CD4-positive, alpha-beta T cell (primary cell): ENCODE results near the gene DAPK1. TPM values are rescaled to one million over a fixed set of nuclear protein-coding genes. Genes with fewer than 3 reads are reported as not detected.

Experiments
- ATAC-seq: fragments of 200-7000 bp; cut with Tn5 transposase; one replicate; pipeline ENCODE4 v1.10.0; 2022; ENCODE audit warnings: mild to moderate bottlenecking; ENCODE audit not compliant: poor library complexity
- CTCF ChIA-PET: fragments of 350-600 bp; sonication (Branson Sonifier 250); formaldehyde crosslinking; loops from one replicate; lab custom pipeline; 2021; ENCODE audit warnings: antibody characterized with exemption, inconsistent platforms; lab: Charles Lee
- POLR2A ChIA-PET: fragments of 350-600 bp; sonication (Branson Sonifier 250); formaldehyde crosslinking; loops from one replicate; lab custom pipeline; 2021; ENCODE audit warnings: antibody characterized with exemption, inconsistent platforms; lab: Charles Lee
- DNase-seq, 14 experiments: peaks; one replicate each; pipeline ENCODE4 v3.0.0-alpha.2; 2013 to 2020; ENCODE audit warnings: mixed read lengths in 2 of 14
- H3K27ac ChIP-seq, 2 donors: one replicate each; pipeline versions ENCODE4 v1.5.1 to v1.7.0; 2013; ENCODE audit warnings: low read length in 2 of 2, low read depth in 1 of 2, mild to moderate bottlenecking in 1 of 2
- H3K27me3 ChIP-seq, 2 experiments: 1 replicate in 1 of 2; 2 replicates in 1 of 2; pipeline versions ENCODE4 v1.6.1 to v1.7.0; 2013; ENCODE audit warnings: low read length in 2 of 2, control low read depth in 1 of 2, mild to moderate bottlenecking in 1 of 2, moderate library complexity in 1 of 2; ENCODE audit not compliant: insufficient read depth in 2 of 2, control insufficient read depth in 1 of 2
- H3K36me3 ChIP-seq: one replicate; pipeline ENCODE4 v1.6.1; 2013; ENCODE audit warnings: low read length, control low read depth; ENCODE audit not compliant: insufficient read depth
- H3K4me1 ChIP-seq: one replicate; pipeline ENCODE4 v1.6.1; 2013; ENCODE audit warnings: low read length, control low read depth; ENCODE audit not compliant: insufficient read depth
- H3K4me3 ChIP-seq: one replicate; pipeline ENCODE4 v1.5.1; 2013; ENCODE audit warnings: mild to moderate bottlenecking, low read length, moderate library complexity
- H3K9me3 ChIP-seq, 2 experiments: 1 replicate in 1 of 2; 2 replicates in 1 of 2; pipeline versions ENCODE4 v1.6.1 to v1.7.0; 2013; ENCODE audit warnings: low read length in 2 of 2, mild to moderate bottlenecking in 2 of 2, control low read depth in 1 of 2, moderate library complexity in 1 of 2; ENCODE audit not compliant: control insufficient read depth in 1 of 2, insufficient read depth in 1 of 2
- H3K27ac Mint-ChIP-seq: one replicate; pipeline ENCODE4 v1.8.0; 2020; ENCODE audit warnings: mixed read lengths
- H3K27me3 Mint-ChIP-seq: one replicate; pipeline ENCODE4 v1.8.0; 2021; ENCODE audit warnings: mixed read lengths
- H3K36me3 Mint-ChIP-seq: one replicate; pipeline ENCODE4 v1.8.0; 2021; ENCODE audit warnings: low read depth, mixed read lengths
- H3K4me1 Mint-ChIP-seq: one replicate; pipeline ENCODE4 v1.8.0; 2021; ENCODE audit warnings: low read depth, mixed read lengths
- H3K4me3 Mint-ChIP-seq: one replicate; pipeline ENCODE4 v1.8.0; 2020; ENCODE audit warnings: mild to moderate bottlenecking, mixed read lengths
- H3K9me3 Mint-ChIP-seq: one replicate; pipeline ENCODE4 v1.8.0; 2020; ENCODE audit warnings: mixed read lengths
- CTCF ChIP-seq: fragments of 200-600 bp; IDR thresholded peaks from one replicate; pipeline ENCODE4 v1.8.0; 2022; ENCODE audit warnings: antibody characterized with exemption, mild to moderate bottlenecking
- intact Hi-C, 2 experiments: fragments of 100-400 bp; cut with DNase I in 1 of 2; cut with micrococcal nuclease in 1 of 2; formaldehyde crosslinking; loops; one replicate each; pipeline versions ENCODE4 v1.15.1 to v1.9.0; 2023 to 2025; cut with DNase I, micrococcal nuclease
- total RNA-seq, 174 experiments: library from RNA in 2 of 174; stranded (reverse) in 2 of 174; gene quantifications; one replicate each; pipeline ENCODE4 v1.2.3 and lab custom pipeline; 2021 to 2026

The DAPK1 gene
- total RNA-seq, 2 experiments from 2014 or later = 2.7 TPM

DNA sequence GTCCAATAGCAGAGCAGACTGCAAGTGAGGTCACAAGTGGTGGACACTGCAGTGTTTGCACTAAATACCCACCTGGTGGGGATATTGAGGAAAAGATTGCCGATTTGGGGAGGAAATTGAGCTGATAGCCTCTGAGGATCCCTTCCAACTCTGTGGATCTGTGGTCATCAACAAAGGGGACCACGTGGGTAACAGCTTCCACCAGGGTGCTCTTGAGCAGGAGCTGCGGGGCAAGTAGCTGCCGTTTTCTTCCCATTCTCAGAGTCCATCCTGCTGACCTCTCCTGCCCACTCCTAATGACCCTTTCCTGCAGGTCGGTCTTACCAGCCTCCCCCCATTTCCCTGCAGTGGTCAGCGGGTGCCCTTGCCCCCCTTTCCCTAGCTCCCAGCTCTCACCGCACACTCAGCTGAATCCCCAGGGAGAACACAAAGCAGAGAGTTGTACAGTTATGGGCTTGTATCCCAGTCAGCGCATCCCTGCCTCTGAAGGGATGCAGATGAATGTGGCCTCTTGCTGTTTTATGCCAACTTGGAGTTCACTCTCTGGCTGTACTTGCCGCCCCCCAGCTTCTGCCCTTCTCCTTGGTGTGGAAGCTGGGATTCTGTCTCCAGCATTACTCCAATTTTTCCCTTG lies 18.0 kb downstream of the DAPK1 start:
- Histone ChIP-seq H3K27me3 (no peaks in the 10 kb centered on the region), H3K9me3 (peaks cover 0 to 6% of the 10 kb centered on the region in 2 experiments), H3K4me3 (no peak overlapping the region), H3K36me3 (no peaks in the 10 kb centered on the region), H3K27ac (no peak overlapping the region), H3K4me1 (peaks cover 5% of the 10 kb centered on the region)
- intact Hi-C loops = no loop called here
- peaks cover 3% of the 10 kb centered on the region for H3K27me3 Mint-ChIP-seq
- CTCF ChIA-PET = no interaction called here
- no peak overlapping the region for H3K27ac Mint-ChIP-seq
- ATAC-seq (no peak), DNase-seq (no peak)
- no peaks in the 10 kb centered on the region for H3K9me3 Mint-ChIP-seq
- POLR2A ChIA-PET = no interaction called here
- no peak for TF ChIP-seq CTCF
- H3K4me1 Mint-ChIP-seq = peaks cover 8% of the 10 kb centered on the region
- no peaks in the 10 kb centered on the region for H3K36me3 Mint-ChIP-seq
- H3K4me3 Mint-ChIP-seq = no peak overlapping the region

DNA sequence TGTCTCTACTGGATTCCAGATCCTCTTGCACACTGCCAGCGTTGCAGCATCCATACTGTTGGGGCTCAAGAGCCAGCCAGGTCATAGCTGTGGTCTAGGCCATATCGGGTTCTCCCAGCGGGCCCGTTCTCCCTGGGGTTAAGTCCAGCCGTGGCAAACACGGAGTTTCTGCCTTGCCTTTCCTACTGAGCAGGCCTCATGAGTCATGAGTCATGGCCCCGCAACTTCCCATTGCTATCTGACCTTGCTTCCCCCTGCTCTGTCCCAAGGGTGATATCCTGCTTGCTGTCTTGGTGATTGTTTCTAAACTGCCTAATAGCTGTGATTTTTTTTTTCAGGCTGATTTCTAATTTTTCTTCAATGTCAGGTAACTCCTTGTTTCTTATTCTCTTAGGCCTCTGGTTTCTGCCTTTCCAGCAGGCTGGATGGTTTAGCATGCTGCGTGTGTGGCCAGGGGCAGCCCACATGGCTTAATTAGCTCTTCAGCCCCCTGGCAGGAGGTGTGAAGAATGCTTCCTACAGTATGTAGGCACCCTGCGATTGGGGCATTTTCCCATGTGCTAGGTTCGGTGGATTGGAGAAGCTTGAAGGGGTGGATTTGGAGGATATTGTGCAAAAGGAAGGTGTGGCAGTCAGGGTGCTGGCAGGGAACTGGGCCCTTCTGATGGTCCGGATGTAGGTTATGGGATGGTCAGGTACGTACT lies 18.7 kb downstream of the DAPK1 start:
- CTCF ChIA-PET = interaction anchor here (0.8 kb wide), 1 partner anchor 10 kb away, joined by 3 read pairs; no protein-coding TSS in a partner anchor
- no peak overlapping the region for H3K27ac Mint-ChIP-seq
- Histone ChIP-seq H3K27ac (no peak overlapping the region), H3K36me3 (no peaks in the 10 kb centered on the region), H3K4me1 (peaks cover 5% of the 10 kb centered on the region), H3K9me3 (peaks cover 0 to 6% of the 10 kb centered on the region in 2 experiments), H3K27me3 (no peaks in the 10 kb centered on the region), H3K4me3 (no peak overlapping the region)
- H3K4me1 Mint-ChIP-seq = peaks cover 8% of the 10 kb centered on the region
- TF ChIP-seq CTCF = no peak
- ATAC-seq (no peak), DNase-seq (peak in 2 of 14 experiments; percentile 65 to 70)
- H3K27me3 Mint-ChIP-seq = peaks cover 3% of the 10 kb centered on the region
- POLR2A ChIA-PET = no interaction called here
- H3K9me3 Mint-ChIP-seq = no peaks in the 10 kb centered on the region
- H3K36me3 Mint-ChIP-seq = no peaks in the 10 kb centered on the region
- no peak overlapping the region for H3K4me3 Mint-ChIP-seq
- intact Hi-C loops = no loop called here

- Histone ChIP-seq H3K4me1 (peaks cover 5% of the 10 kb centered on the region), H3K27ac (no peak overlapping the region), H3K9me3 (peaks cover 0 to 6% of the 10 kb centered on the region in 2 experiments), H3K4me3 (no peak overlapping the region), H3K36me3 (no peaks in the 10 kb centered on the region), H3K27me3 (no peaks in the 10 kb centered on the region)
- CTCF ChIA-PET = interaction anchor here (0.8 kb wide), 1 partner anchor 10 kb away, joined by 3 read pairs; no protein-coding TSS in a partner anchor
- peaks cover 3% of the 10 kb centered on the region for H3K27me3 Mint-ChIP-seq
- DNase-seq (no peak), ATAC-seq (no peak)
- no peak overlapping the region for H3K27ac Mint-ChIP-seq
- intact Hi-C loops = no loop called here
- peaks cover 8% of the 10 kb centered on the region for H3K4me1 Mint-ChIP-seq
- H3K4me3 Mint-ChIP-seq = no peak overlapping the region
- no peaks in the 10 kb centered on the region for H3K36me3 Mint-ChIP-seq
- no peaks in the 10 kb centered on the region for H3K9me3 Mint-ChIP-seq
- TF ChIP-seq CTCF = no peak
- POLR2A ChIA-PET = no interaction called here
These were observed 19.2 kb downstream of the DAPK1 start for GRCh38 chr9:87516926-87517290.
